Uterus (tissue), 2 donors: ENCODE measurements around the gene COL19A1.

Experiments
- POLR2A ChIP-seq, 2 donors: fragments of 450-650 bp; IDR thresholded peaks; one replicate each; pipeline ENCODE4 v1.6.1; 2016; ENCODE audit warnings: antibody characterized with exemption in 2 of 2, mild to moderate bottlenecking in 1 of 2, moderate library complexity in 1 of 2
- TF ChIP-seq, protein P1 (sequence below), 4 experiments: fragments of 200-600 bp in 2 of 4; fragments of 450-650 bp in 2 of 4; sonication (generic) in 2 of 4; IDR thresholded peaks; one replicate each; pipeline ENCODE4 v1.5.1; 2016 to 2019; ENCODE audit warnings: antibody characterized with exemption in 4 of 4, mild to moderate bottlenecking in 2 of 4, moderate library complexity in 1 of 4

DNA sequence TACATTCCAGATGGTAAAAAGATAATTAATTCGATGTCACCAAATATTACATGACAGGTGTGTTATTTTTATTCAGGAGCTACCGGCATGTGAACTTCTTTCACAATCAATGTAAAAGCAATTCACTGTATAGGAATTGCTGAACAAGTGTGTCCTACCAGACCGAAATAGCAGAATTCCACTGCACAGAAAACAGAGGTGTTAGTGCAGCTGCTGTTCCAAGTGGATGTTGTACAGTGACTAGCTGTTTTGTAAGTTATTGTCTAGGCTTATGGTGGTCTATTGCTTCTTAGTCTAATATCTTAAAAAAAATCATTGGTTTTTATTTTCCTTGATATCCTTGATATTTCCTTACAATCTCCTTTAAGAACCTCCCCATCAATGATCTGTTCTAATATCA lies 107.4 kb downstream of the COL19A1 start:
- TF ChIP-seq, protein P1, sequence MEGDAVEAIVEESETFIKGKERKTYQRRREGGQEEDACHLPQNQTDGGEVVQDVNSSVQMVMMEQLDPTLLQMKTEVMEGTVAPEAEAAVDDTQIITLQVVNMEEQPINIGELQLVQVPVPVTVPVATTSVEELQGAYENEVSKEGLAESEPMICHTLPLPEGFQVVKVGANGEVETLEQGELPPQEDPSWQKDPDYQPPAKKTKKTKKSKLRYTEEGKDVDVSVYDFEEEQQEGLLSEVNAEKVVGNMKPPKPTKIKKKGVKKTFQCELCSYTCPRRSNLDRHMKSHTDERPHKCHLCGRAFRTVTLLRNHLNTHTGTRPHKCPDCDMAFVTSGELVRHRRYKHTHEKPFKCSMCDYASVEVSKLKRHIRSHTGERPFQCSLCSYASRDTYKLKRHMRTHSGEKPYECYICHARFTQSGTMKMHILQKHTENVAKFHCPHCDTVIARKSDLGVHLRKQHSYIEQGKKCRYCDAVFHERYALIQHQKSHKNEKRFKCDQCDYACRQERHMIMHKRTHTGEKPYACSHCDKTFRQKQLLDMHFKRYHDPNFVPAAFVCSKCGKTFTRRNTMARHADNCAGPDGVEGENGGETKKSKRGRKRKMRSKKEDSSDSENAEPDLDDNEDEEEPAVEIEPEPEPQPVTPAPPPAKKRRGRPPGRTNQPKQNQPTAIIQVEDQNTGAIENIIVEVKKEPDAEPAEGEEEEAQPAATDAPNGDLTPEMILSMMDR (IDR thresholded peaks at IDR 0.05), result no peak
- no peak for TF ChIP-seq POLR2A (IDR thresholded peaks at IDR 0.05)
